Myocyte (in vitro differentiated cells): ENCODE measurements around the gene RASL12. TPM values are rescaled to one million over a fixed set of nuclear protein-coding genes. Genes with fewer than 3 reads are reported as not detected.
A peak's percentile ranks its signal among the peaks of the same experiment; 100 is the strongest.
"Not testable (repeated sequence)": the region's sequence is repeated elsewhere in the genome, so short reads cannot be mapped to it uniquely, and the experiment has no call there.

Experiments
- DNase-seq: peaks from one replicate; pipeline ENCODE4 v3.0.0-alpha.2; 2012; ENCODE audit warnings: low read depth
- total RNA-seq: library from RNA; depleted of rRNA; stranded (reverse); fragments of >200 nt; gene quantifications from 2 replicates; pipeline ENCODE4 v1.2.3, GENCODE V29; 2014

RASL12 gene
- total RNA-seq, 1 donor from 2014 or later: 0.94 TPM

DNA sequence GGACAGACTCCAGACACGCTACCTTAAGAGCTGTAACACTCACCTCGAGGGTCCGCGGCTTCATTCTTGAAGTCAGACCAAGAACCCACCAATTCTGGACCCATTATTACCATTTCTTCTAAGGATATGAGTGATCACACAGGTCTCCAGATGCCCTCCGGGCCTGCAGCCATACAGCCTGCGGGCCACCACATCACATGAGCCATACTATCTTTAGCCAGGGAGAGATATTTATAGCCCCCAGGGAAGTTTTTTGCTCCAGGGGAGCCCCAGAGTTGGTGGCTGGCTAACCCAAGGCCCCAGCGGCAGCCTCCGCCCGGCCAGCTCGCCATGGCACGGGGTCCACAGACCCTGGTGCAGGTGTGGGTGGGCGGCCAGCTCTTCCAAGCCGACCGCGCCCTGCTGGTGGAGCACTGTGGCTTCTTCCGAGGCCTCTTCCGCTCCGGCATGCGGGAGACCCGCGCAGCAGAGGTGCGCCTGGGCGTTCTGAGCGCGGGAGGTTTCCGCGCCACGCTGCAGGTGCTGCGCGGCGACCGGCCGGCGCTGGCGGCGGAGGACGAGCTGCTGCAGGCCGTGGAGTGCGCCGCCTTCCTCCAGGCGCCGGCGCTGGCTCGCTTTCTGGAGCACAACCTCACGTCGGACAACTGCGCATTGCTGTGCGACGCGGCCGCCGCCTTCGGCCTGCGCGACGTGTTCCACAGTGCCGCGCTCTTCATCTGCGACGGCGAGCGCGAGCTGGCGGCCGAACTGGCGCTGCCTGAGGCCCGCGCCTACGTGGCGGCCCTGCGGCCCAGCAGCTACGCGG, 8.9 kb upstream of the RASL12 start, which contains the start of gene KBTBD13:
TSS of gene KBTBD13 (plus strand) at position 261 of the 805 bp plus-strand sequence. CDS start at position 331, 70 bp downstream.
- peak; percentile 35 for DNase-seq

DNA sequence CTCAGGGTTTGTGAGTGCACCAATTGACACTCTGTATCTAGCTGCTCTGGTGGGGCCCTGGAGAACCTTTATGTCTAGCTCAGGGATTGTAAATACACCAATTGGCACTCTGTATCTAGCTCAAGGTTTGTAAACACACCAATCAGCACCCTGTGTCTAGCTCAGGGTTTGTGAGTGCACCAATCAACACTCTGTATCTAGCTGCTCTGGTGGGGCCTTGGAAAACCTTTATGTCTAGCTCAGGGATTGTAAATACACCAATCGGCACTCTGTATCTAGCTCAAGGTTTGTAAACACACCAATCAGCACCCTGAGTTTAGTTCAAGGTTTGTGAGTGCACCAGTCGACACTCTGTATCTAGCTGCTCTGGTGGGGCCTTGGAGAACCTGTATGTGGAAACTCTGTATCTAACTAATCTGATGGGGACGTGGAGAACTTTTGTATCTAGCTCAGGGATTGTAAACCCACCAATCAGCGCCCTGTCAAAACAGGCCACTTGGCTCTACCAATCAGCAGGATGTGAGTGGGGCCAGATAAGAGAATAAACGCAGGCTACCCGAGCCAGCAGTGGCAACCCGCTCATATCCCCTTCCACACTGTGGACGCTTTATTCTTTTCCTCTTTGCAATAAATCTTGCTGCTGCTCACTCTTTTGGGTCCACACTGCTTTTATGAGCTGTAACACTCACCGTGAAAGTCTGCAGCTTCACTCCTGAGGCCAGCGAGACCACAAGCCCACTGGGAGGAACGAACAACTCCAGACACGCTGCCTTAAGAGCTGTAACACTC, 8.0 kb upstream of the RASL12 start:
- DNase-seq: not testable (repeated sequence)

DNA sequence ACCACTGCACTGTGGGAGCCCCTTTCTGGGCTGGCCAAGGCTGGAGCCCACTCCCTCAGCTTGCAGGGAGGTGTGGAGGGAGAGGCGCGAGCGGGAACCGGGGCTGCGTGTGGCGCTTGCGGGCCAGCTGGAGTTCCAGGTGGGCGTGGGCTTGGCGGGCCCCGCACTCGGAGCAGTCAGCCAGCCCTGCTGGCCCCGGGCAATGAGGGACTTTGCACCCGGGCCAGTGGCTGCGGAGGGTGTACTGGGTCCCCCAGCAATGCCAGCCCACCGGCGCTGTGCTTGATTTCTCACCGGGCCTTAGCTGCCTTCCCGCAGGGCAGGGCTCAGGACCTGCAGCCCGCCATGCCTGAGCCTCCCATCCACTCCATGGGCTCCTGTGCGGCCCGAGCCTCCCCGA, 7.2 kb upstream of the RASL12 start:
- not testable (repeated sequence) for DNase-seq

DNA sequence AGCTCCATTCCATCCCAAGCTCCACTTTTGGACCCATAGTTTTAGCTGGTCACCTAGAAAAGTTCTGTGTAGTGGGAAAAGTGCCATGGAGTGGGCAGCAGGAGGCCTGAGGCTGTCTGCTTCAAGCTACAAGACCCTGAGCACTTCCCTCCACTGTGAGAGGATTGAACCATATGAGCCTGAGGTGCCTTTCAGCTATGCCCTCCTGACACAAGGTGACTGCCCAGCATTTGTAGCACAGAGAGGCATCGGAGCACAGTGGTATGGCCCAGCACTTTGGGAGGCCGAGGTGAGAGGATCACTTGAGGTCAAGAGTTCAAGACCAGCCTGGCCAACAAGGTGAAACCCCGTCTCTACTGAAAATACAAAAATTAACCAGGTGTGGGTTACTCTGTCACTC, 4.8 kb upstream of the RASL12 start:
- DNase-seq: no peak

DNA sequence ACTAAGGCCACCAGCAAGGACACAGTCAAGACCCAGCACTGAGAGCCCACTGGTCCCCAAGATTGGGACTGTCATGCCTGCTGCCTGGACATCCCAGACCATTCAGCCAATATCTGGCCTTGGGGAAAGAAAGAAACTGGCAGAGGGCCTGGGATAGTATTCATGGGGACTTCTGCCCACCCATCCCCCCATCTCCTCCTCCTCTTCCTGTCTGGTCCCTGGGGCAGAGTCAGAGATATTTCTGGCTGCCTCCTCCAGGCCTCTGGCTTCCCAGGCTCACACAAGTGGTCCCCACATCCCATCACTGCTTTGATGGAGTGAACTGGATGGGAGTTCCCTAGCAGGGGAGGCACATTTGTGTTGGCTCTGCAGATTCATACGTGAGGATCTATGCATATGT, 4.2 kb upstream of the RASL12 start:
- no peak for DNase-seq

DNA sequence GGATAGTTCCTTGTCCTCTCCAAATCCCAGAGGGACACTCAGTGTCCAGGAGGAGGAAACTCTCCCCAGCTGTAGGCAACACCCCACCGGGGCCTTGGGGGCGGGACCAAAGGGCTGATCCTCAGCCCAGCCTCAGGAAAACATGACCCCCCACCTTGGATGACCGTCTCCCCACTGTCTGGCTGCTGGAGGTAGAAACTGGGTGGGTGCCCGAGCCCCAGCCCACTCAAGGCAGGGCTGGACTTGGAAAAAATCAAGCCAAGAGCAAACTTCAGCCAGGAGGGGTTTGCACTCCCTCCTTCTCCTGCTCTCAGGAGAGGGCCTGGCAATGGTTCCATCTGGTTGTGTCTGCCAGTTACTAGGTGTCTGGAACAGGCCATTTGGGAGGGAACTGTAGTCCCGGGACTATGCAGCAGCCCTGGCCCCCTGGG, 3.6 kb upstream of the RASL12 start:
- DNase-seq: no peak

DNA sequence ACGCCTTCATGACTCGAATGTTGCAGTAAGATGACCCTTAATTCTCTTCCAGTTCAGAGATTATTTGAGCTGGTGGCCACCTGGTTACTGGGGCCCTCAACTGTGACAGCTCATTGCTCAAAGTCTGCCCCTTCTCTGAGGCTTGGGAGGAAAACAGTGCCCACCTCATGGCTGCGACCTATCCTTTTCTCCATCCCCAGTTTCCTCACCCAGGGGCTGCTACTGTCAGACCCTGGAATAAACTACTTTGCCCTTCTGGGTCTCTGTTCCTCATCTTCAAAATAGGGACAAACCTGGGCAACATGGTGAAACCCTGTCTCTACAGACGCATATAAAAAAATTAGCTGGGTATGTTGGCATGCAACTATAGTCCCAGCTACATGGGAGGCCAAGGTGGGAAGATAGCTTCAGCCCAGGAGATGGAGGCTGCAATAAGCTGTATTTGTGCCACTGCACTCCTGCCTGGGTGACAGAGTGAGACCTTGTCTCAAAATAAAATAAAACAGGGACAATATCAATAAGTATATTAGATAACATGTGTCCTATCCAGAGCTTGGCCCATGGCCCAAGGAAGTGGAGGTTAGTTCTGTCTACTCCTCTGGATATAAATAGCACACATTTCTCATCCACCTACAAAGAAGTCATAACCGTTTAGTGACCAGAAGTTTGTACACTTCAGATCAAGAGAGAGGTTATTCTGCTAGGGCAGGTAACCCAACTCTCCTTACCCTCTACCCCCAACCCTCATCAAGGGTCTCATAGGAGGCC, 2.2 kb upstream of the RASL12 start:
- no peak for DNase-seq

DNA sequence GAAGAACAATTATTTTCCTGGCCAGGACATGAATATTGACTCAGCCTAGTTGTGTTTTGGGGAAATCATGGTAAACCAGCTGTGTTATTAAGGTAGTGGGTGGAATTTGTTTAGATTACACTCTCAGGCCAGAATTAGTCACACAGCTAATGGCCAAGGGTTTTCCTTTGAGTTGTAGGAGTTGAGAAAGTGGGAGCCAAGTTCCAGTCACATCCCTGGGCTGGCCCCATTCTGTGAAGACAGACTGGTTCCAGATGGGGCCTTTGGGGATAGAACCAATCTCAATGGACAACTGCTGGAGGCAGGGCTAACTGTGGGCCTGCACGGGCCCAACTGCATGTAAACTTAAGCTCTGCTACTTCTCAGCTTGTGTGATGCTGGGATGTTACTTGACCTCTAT, 1.4 kb upstream of the RASL12 start:
- DNase-seq: no peak

DNA sequence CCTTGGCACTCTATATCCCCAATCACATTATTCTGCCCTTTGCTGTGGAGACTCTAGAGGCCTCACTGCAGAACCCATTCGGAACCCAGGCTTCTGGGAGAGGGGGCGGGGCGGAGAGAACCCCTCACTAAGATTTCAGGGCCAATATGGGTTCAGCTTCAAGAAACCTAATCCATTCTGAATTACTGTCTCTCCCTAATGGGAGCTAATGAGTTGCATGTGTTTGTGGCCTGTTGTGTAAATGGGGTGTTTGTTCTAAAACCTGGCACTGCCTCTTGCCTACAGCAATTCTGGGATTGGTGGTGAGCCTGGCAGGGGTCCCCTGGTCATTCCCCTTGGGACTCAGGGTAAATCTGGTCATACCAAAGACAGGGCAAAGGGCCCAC, 605 bp upstream of the RASL12 start:
- DNase-seq: no peak

DNA sequence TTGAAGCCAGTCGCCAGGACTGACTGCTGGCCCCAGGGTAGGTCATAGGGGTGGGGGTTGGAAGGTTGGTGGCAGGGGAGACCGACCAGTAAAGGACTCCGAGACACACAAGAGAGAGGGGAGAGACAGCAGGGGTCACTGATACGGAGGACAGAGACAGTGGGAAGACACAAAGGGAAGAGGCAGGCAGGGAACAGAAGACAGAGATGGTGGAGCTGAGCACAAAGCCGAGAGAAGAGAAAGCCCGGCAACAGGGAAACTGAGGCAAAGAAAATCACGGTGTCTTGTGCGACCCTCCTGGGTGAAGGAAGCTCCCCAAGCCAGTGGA, 510 bp downstream of the RASL12 start:
- DNase-seq: no peak

DNA sequence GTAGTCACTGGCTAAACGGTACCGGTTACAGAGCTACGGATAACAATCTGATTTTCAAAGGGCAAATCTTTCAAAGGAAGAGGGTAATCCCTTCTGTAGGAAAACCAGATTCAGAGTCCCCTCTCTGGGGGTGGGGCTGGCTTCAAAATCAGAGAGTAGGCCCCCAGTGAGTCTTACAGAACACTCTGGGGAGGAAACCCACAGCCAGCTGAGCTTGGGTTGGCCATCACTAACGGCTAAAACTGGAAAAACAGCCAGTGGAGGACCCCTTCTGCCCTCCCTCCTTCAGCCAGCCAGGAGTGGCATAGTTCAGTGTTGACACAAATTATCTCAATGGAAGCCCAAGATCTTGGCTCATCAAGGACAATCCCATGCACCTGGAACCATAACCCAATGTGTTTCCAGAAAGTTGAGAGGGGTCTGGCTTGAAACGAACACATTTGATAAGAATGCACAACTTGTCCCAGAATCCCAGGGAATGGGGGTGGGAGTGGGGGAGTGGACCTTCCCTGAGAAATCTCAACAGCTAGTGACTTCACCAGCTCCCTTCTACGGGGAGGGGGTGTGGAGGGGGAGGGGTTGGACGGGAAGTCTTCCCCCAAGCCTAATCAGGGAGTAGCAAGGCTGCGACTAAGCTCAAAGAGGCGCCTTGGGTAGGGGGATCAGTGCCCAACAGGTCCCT, 1.0 kb downstream of the RASL12 start:
- no peak for DNase-seq

DNA sequence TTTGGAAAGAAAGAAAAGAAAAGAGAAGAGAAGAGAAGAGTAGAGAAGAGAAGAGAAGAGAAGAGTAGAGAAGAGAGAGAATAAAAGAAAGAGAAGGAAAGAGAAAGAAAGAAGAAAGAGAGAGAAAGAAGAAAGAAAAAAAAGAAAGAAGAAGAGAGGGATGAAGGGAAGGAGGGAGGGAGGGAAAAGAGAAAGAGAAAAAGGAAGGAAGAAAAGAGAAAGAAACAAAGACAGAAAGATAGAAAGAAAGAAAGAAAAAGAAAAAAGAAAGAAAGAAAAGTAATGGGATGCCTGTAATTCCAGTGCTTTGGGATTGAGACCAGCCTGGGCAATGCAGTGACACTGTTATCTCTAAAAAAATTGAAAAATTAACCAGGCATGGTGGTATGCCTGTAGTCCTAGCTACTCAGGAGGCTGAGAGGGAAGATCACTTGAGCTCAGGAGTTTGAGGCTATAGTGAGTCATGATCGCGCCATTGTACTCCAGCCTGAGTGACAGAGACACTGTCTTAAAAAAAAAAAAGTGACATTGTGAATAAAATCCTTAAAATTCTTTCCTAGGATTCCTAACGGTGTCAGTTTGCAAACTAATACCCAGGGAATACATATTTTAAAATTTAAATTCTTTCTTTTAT, 1.7 kb downstream of the RASL12 start:
- no peak for DNase-seq

DNA sequence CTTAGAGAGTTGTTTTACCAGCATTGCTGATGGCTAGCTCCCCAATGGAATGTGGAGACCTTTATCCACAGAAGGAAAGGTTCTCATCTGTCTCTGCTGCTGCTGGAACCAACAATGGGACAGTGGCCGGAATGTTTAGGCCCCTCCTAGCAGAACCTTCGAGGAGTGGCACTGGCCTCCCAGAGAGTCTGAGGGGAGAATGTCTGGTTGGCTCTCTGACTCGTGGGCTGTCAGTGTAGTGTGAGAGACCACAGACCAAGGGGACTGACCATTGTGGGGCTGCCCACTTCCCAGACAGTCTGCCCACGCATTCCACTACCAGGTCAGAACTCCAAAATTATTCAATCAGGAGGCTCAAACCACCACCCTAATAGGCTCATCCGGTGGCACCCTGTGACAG, 5.1 kb downstream of the RASL12 start:
- DNase-seq: peak; percentile 52

DNA sequence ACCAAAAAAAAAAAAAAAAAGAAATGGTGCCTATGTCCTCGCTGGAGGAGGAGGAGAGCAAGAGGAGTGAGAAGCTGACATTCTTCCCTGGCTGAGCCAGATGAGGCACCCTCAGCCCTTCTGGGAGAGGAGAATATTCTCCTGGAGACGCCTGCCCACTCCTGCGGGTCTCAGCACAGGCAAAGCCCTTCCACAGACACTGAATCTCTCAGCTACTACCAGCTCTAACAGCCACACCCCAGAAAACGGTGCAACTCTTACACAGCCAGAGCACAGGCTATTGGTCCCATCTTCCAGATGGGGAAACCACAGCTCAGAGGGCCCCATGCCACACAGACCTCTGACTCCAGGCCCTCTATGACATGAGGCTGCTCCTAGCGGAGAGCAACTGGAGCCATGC, 5.7 kb downstream of the RASL12 start:
- no peak for DNase-seq

DNA sequence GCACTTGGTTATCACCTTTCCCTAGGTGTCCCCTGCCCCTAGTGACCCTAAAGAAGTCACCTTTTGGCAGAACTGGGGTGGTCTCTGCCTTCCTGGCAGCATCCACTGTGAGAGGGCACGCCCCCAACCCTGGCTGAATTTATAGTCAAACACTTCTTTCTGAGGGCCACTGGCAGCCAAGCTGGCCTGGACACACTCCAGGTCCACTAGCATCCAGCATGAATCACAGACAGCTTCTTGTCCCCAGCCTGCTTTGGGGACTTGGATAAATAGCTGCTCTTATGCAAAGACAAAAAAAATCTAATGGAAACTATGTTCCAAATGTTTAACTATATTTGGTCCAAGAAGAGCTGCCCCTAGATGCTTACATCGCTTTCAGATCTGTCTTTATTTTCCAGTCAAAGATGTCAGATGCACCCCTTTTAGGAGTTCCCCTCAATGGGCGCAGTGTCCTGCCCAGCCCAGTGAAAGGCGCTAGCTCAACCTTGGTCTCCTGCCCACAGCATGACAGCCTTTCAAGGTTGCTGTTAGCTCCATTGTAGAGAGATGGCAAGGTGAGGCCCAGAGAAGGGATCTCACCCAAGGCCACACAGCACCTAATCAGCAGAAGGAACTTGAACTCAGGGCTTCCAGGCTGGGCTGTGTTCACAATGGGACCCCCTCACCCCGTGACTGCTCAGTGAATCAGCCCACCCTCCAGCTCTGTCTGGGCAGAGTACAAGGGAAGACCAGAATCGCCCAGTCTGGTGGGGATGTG, 7.0 kb downstream of the RASL12 start:
- no peak for DNase-seq

DNA sequence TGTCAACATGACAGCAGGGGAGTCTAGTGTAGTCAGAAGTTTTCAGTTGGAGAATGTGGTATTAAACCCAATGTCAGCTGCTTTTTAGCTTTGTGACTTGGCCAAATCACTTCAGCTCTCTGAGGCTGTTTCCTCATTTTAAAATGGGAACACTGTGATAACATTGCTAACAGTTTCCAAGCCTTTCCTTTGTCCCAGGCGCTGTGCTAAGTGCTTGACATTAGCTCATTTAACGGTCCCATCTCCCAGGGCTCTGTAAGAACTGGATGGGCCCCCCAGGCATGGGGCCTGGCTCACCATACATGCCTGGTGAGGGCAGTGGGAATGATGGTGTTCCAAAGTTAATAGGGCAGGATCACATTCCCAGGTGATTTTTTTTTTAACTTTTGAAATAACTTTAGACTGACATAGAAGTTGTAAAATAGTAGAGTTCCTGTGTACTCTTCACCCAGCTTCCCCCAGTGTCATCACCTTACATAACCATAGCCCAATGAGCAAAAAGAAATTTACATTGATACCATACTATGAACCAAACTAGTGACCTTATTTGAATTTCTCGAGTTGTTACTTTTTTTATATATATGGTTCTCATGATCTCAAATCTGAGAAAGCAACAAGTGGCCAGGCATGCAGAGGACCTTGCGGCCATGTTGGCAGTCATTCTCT, 7.7 kb downstream of the RASL12 start:
- DNase-seq: no peak

DNA sequence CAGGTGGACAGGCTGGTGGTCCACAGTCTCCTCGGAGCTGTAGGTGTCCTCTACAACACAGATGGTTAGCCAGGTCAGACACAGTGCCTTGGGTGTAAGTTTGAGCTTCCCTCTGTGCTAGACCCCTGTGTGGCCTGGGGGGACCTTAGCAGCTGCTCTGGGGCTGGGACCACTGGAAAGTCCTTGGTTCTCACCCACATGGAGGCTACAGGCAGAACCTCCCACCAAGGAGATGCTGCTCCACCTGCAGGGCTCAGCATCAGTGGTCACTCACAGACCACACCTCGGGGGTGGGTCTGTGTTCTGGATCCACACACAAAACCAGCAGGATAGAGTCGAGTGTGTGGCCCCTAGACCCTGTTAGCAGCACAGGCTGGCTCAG, 8.4 kb downstream of the RASL12 start:
- no peak for DNase-seq

DNA sequence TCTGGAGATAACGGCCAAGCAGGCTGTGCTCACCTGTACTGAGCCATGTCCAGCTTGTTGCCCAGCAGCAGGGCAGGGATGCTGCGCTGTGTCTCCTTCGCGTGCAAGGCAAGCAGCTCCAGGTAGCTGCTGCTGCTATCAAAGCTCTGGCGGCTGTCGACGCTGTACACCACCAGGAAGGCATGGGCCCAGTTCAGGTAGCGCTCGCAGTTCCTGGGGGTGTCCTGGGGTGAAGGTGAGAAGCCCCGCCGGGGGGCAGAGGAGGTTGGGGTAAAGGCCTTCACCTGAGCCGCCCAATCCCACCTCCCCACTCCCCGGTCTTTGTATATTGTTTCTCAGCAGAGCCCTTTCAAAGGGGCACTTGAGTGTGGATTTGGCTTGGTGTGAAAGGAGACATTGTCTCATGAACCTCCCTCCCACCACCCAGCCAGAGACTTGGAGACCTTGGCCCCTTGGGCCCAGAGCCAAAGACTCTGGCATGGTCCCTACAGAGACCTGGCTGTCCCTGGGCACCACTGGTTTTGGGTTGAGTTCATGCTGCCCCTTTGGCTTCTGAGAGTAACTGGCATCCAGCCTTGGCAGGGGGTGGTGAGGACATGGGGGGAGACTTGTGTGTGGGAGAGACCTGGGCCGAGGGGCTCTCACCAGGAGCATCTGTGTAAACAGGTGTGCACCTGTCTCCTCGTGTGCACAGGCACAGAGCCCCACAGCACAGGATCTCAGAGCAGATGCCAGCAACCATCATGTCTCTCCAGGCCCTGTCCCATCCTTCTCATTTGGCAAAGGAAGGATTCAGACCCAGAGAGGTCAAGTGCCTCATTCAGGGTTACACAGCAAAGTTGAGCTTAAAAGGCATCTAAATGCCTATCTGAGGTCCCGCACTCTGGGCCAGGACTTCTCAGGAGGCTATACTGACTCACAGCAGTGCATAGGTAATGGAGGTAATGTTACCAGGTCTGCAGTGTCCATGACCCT, 9.1 kb downstream of the RASL12 start:
- DNase-seq: no peak
